Measurements from ENCODE around the gene MAPKAPK3.

Gene MAPKAPK3

GRCh38 chr3:50617096-50617791, at the start of gene MAPKAPK3:
Gene MAPKAPK3, plus strand, starts transcription at chr3:50617151. Its CDS starts 415 bp downstream, at chr3:50617566.
- DNase-seq = no peak

- peak; percentile 100 for DNase-seq
Observed at GRCh38 chr3:50567386-50568167, 49.4 kb upstream of the MAPKAPK3 start, which contains the start of gene C3orf18. Gene C3orf18, minus strand, starts transcription at chr3:50567747. Its CDS starts 2,048 bp downstream, at chr3:50565699.

- peak; percentile 100 for DNase-seq
Observed at GRCh38 chr3:50568947-50569749, 47.8 kb upstream of the MAPKAPK3 start, which contains the start of gene HEMK1. Gene HEMK1, plus strand, starts transcription at chr3:50569522. Its CDS starts 1,583 bp downstream, at chr3:50571105.

- no peak for DNase-seq
Observed at GRCh38 chr3:50570508-50571279, 46.3 kb upstream of the MAPKAPK3 start.

GRCh38 chr3:50571486-50571885, 45.5 kb upstream of the MAPKAPK3 start:
- DNase-seq = no peak

- peak; percentile 95 for DNase-seq
Observed at GRCh38 chr3:50572158-50572557, 44.8 kb upstream of the MAPKAPK3 start.

- DNase-seq = no peak
Observed at GRCh38 chr3:50572801-50573371, 44.1 kb upstream of the MAPKAPK3 start.

- no peak for DNase-seq
Observed at GRCh38 chr3:50573566-50574443, 43.1 kb upstream of the MAPKAPK3 start.

- no peak for DNase-seq
Observed at GRCh38 chr3:50574444-50574831, 42.5 kb upstream of the MAPKAPK3 start.

GRCh38 chr3:50575372-50575771, 41.6 kb upstream of the MAPKAPK3 start:
- DNase-seq = no peak

GRCh38 chr3:50577348-50577747, 39.6 kb upstream of the MAPKAPK3 start:
- no peak for DNase-seq

GRCh38 chr3:50580683-50581458, 36.1 kb upstream of the MAPKAPK3 start:
- no peak for DNase-seq

GRCh38 chr3:50581459-50581842, 35.5 kb upstream of the MAPKAPK3 start:
- DNase-seq = no peak

- no peak for DNase-seq
Observed at GRCh38 chr3:50582083-50582482, 34.9 kb upstream of the MAPKAPK3 start.

- no peak for DNase-seq
Observed at GRCh38 chr3:50583897-50584296, 33.1 kb upstream of the MAPKAPK3 start.

GRCh38 chr3:50584391-50584790, 32.6 kb upstream of the MAPKAPK3 start:
- DNase-seq = no peak

GRCh38 chr3:50585919-50586762, 30.8 kb upstream of the MAPKAPK3 start:
- DNase-seq = no peak

- DNase-seq = no peak
Observed at GRCh38 chr3:50586763-50587070, 30.2 kb upstream of the MAPKAPK3 start.

- DNase-seq = no peak
Observed at GRCh38 chr3:50587373-50587772, 29.6 kb upstream of the MAPKAPK3 start.
